Retinal pigment epithelial cell (primary cell): ENCODE results near the gene GABRR1.

Experiments
- DNase-seq: peaks from one replicate; pipeline ENCODE4 v3.0.0-alpha.2; 2010; ENCODE audit warnings: low read depth
- H3K4me3 ChIP-seq: 2 replicates; pipeline ENCODE4 v1.5.1; 2011; ENCODE audit warnings: mild to moderate bottlenecking, low read length, control low read depth, moderate library complexity
- TF ChIP-seq, protein P1 (sequence below): conservative IDR thresholded peaks from 2 replicates; pipeline ENCODE4 v1.5.1; 2011; ENCODE audit warnings: low read depth, low read length, control low read depth, inconsistent platforms

The GABRR1 gene

GRCh38 chr6:89190741-89191140 is 26.4 kb downstream of the GABRR1 start:
- TF ChIP-seq, protein P1, sequence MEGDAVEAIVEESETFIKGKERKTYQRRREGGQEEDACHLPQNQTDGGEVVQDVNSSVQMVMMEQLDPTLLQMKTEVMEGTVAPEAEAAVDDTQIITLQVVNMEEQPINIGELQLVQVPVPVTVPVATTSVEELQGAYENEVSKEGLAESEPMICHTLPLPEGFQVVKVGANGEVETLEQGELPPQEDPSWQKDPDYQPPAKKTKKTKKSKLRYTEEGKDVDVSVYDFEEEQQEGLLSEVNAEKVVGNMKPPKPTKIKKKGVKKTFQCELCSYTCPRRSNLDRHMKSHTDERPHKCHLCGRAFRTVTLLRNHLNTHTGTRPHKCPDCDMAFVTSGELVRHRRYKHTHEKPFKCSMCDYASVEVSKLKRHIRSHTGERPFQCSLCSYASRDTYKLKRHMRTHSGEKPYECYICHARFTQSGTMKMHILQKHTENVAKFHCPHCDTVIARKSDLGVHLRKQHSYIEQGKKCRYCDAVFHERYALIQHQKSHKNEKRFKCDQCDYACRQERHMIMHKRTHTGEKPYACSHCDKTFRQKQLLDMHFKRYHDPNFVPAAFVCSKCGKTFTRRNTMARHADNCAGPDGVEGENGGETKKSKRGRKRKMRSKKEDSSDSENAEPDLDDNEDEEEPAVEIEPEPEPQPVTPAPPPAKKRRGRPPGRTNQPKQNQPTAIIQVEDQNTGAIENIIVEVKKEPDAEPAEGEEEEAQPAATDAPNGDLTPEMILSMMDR: no peak

DNA sequence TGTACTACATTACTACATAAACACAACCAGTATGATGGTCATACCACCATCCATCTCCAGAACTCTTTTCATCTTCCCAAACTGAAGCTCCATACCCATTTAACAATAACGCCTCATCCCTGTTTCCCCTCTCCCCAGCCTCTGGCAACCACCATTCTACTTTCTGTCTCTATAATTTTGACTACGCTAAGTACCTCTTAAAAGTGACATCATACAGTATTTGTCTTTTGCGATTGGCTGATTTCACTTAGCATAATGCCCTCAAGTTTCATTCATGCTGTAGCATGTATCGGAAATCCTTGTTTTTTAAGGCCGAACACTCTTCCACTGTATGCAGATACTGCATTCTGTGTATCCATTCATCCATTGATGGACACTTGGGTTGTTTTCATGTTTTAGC is 29.7 kb downstream of the GABRR1 start:
- TF ChIP-seq, protein P1: no peak
- DNase-seq: no peak
- H3K4me3 ChIP-seq: no peak overlapping the region

More at GRCh38 chr6:89190741-89191140, 26.4 kb downstream of the GABRR1 start:
- H3K4me3 ChIP-seq: no peak overlapping the region
- DNase-seq: no peak

- H3K4me3 ChIP-seq: no peak overlapping the region
- TF ChIP-seq, protein P1: no peak
- DNase-seq: no peak
Measured at GRCh38 chr6:89186762-89187161, 30.4 kb downstream of the GABRR1 start.

- TF ChIP-seq, protein P1: no peak
- DNase-seq: no peak
Measured at GRCh38 chr6:89184344-89184743, 32.8 kb downstream of the GABRR1 start.

DNA sequence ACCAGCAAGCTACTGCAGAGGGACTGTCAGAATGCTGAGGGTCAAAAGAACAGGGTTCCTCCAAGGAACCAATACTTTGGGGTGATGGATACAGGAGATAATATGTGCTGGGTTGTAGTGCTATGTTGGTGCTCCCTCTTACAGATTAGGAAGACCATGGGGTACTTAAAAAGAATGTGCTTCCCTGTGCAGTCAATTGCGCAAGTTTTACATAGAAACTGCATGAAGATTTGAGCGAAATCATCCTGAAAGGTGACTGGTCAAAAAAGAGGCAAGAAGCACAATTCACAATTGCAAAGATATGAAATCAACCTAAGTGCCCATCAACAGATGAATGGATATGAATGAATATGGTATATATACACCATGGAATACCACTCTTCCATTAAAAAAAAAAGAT is 33.9 kb downstream of the GABRR1 start:
- TF ChIP-seq, protein P1: no peak
- no peak for DNase-seq
- H3K4me3 ChIP-seq: no peak overlapping the region

More at GRCh38 chr6:89184344-89184743, 32.8 kb downstream of the GABRR1 start:
- H3K4me3 ChIP-seq: no peak overlapping the region

DNA sequence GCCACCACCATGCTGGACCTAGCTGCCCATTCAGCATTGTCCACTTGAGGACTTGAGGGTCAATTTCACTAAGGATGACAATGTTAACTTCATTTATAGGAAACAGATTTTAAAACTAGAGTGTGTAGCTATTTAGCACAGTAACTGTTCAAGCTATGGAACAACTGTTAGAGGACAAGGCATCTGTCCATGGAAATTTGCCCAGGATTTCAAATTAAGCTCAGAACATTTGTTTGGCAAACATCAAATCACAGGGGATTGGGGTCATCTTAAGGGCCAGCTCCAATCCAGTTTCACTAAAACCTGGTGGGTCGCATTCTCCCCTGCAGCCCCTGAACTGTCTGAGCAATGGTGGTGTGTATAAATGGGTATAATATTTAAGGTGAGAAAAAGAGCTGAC is 36.2 kb downstream of the GABRR1 start:
- TF ChIP-seq, protein P1: no peak
- H3K4me3 ChIP-seq: no peak overlapping the region

GRCh38 chr6:89180112-89180511 is 37.0 kb downstream of the GABRR1 start:
- no peak overlapping the region for H3K4me3 ChIP-seq
- DNase-seq: no peak
- TF ChIP-seq, protein P1: no peak

More for the DNA sequence above, 36.2 kb downstream of the GABRR1 start:
- DNase-seq: no peak
